Neural cell (in vitro differentiated cells): ENCODE measurements around the gene CUL3. TPM values are rescaled to one million over a fixed set of nuclear protein-coding genes. Genes with fewer than 3 reads are reported as not detected.

Source experiments
- H2AFZ ChIP-seq: fragments of 200-600, 300-800 bp; sonication (generic), shearing (Covaris generic); 2 replicates; pipeline ENCODE4 v1.6.0; 2014; ENCODE audit warnings: low read depth, mild to moderate bottlenecking, antibody characterized with exemption, low read length, moderate library complexity
- H3F3A ChIP-seq: fragments of 200-600 bp; shearing (Covaris generic); 2 replicates; pipeline ENCODE4 v1.6.1; 2016; ENCODE audit warnings: mild to moderate bottlenecking, moderate library complexity, mixed read lengths, antibody characterized with exemption, low read length; ENCODE audit not compliant: insufficient read depth, poor library complexity, severe bottlenecking
- H3K27ac ChIP-seq: fragments of 200-600, 300-800 bp; sonication (generic), shearing (Covaris generic); 2 replicates; pipeline ENCODE4 v1.5.1; 2014; ENCODE audit warnings: mild to moderate bottlenecking, low read length, moderate library complexity
- H3K27me3 ChIP-seq: fragments of 300-800, 200-600 bp; sonication (generic), shearing (Covaris generic); 2 replicates; pipeline ENCODE4 v1.6.0; 2014; ENCODE audit warnings: mild to moderate bottlenecking, low read depth, low read length, moderate library complexity; ENCODE audit not compliant: insufficient read depth
- H3K36me3 ChIP-seq: fragments of 300-800, 200-600 bp; sonication (generic), shearing (Covaris generic); 2 replicates; pipeline ENCODE4 v1.5.1; 2014; ENCODE audit warnings: mild to moderate bottlenecking, antibody characterized with exemption, low read length, moderate library complexity; ENCODE audit not compliant: insufficient read depth
- H3K4me2 ChIP-seq: fragments of 300-800, 200-600 bp; sonication (generic), shearing (Covaris generic); 2 replicates; pipeline ENCODE4 v1.6.0; 2014; ENCODE audit warnings: mild to moderate bottlenecking, low read length
- H3K4me3 ChIP-seq: fragments of 300-800, 200-600 bp; sonication (generic), shearing (Covaris generic); 2 replicates; pipeline ENCODE4 v1.5.1; 2014; ENCODE audit warnings: mild to moderate bottlenecking, low read length, moderate library complexity
- H3K79me2 ChIP-seq: fragments of 200-600 bp; shearing (Covaris generic); replicated peaks from 2 replicates; pipeline ENCODE4 v1.6.0; 2014; ENCODE audit warnings: mild to moderate bottlenecking, low read length, moderate library complexity; ENCODE audit not compliant: insufficient read depth
- H3K9ac ChIP-seq: fragments of 300-800, 200-600 bp; sonication (generic), shearing (Covaris generic); 2 replicates; pipeline ENCODE4 v1.6.1; 2016; ENCODE audit warnings: mild to moderate bottlenecking, low read length, mixed read lengths
- H3K9me2 ChIP-seq: fragments of 200-600 bp; shearing (Covaris generic); 2 replicates; pipeline ENCODE4 v1.6.1; 2016; ENCODE audit warnings: mild to moderate bottlenecking, low read length, mixed read lengths; ENCODE audit not compliant: insufficient read depth
- H3K9me3 ChIP-seq: fragments of 200-600, 300-800 bp; sonication (generic), shearing (Covaris generic); 2 replicates; pipeline ENCODE4 v1.6.1; 2016; ENCODE audit warnings: mild to moderate bottlenecking, mixed run types, low read length, moderate library complexity, mixed read lengths
- H4K20me1 ChIP-seq: fragments of 200-600 bp; shearing (Covaris generic); 2 replicates; pipeline ENCODE4 v1.6.1; 2016; ENCODE audit warnings: mild to moderate bottlenecking, mixed run types; ENCODE audit not compliant: insufficient read depth
- EP300 ChIP-seq: fragments of 450-650 bp; conservative IDR thresholded peaks from 2 replicates; pipeline ENCODE4 v1.6.1; 2014; ENCODE audit warnings: antibody characterized with exemption, mild to moderate bottlenecking, moderate library complexity; ENCODE audit not compliant: poor library complexity, severe bottlenecking
- EZH2 ChIP-seq: fragments of 200-600, 300-800 bp; shearing (Covaris generic), sonication (generic); IDR thresholded peaks from 2 replicates; pipeline ENCODE4 v1.6.1; 2014; ENCODE audit warnings: antibody characterized with exemption, low read length, borderline replicate concordance, mild to moderate bottlenecking; ENCODE audit not compliant: insufficient read depth, poor library complexity, severe bottlenecking
- MXI1 ChIP-seq: fragments of 450-650 bp; conservative IDR thresholded peaks from 2 replicates; pipeline ENCODE4 v1.6.1; 2014; ENCODE audit warnings: antibody characterized with exemption, mild to moderate bottlenecking; ENCODE audit not compliant: poor library complexity, severe bottlenecking
- POLR2AphosphoS5 ChIP-seq: IDR thresholded peaks from 2 replicates; pipeline ENCODE4 v1.6.1; 2012
- RAD21 ChIP-seq: fragments of 450-650 bp; conservative IDR thresholded peaks from 2 replicates; pipeline ENCODE4 v1.6.1; 2014; ENCODE audit warnings: antibody characterized with exemption, mild to moderate bottlenecking, moderate library complexity
- SMC3 ChIP-seq: fragments of 450-650 bp; conservative IDR thresholded peaks from 2 replicates; pipeline ENCODE4 v1.6.1; 2014; ENCODE audit warnings: antibody characterized with exemption, mild to moderate bottlenecking, moderate library complexity; ENCODE audit not compliant: poor library complexity
- TAF1 ChIP-seq: IDR thresholded peaks from 2 replicates; pipeline ENCODE4 v1.6.1; 2012; ENCODE audit warnings: low read depth
- polyA plus RNA-seq: library from polyadenylated mRNA; depleted of rRNA; stranded (reverse); fragments of >200 nt; gene quantifications from 2 replicates; pipeline ENCODE4 v1.2.3, GENCODE V29; 2014
- TF ChIP-seq, protein P1 (sequence below): fragments of 450-650 bp; IDR thresholded peaks from 2 replicates; pipeline ENCODE4 v1.5.1; 2014; ENCODE audit warnings: antibody characterized with exemption, mild to moderate bottlenecking, moderate library complexity; ENCODE audit not compliant: poor library complexity, severe bottlenecking
- TF ChIP-seq, protein P2 (sequence below): IDR thresholded peaks from 2 replicates; pipeline ENCODE4 v1.6.1; 2012; ENCODE audit warnings: borderline replicate concordance

CUL3 gene
- polyA plus RNA-seq, 1 donor from 2014 or later, result 53.9 TPM

- Histone ChIP-seq H3K27ac (no peak overlapping the region), H3K36me3 (no peaks in the 10 kb centered on the region), H4K20me1 (no peaks in the 10 kb centered on the region), H3K79me2 (peaks cover 91% of the 10 kb centered on the region), H3K9me2 (no peaks in the 10 kb centered on the region), H3F3A (no peaks in the 10 kb centered on the region), H3K9me3 (no peaks in the 10 kb centered on the region), H3K9ac (no peak overlapping the region), H3K27me3 (no peaks in the 10 kb centered on the region), H3K4me2 (no peak overlapping the region), H3K4me3 (no peak overlapping the region), H2AFZ (no peak overlapping the region)
- TF ChIP-seq RAD21, result no peak
Observed at GRCh38 chr2:224580248-224580647, 4.9 kb downstream of the CUL3 start.

GRCh38 chr2:224579411-224579810 is 5.8 kb downstream of the CUL3 start:
- TF ChIP-seq EP300 (no peak), POLR2AphosphoS5 (no peak), TAF1 (no peak), EZH2 (no peak), SMC3 (no peak), RAD21 (no peak), MXI1 (no peak)
- TF ChIP-seq, protein P1, sequence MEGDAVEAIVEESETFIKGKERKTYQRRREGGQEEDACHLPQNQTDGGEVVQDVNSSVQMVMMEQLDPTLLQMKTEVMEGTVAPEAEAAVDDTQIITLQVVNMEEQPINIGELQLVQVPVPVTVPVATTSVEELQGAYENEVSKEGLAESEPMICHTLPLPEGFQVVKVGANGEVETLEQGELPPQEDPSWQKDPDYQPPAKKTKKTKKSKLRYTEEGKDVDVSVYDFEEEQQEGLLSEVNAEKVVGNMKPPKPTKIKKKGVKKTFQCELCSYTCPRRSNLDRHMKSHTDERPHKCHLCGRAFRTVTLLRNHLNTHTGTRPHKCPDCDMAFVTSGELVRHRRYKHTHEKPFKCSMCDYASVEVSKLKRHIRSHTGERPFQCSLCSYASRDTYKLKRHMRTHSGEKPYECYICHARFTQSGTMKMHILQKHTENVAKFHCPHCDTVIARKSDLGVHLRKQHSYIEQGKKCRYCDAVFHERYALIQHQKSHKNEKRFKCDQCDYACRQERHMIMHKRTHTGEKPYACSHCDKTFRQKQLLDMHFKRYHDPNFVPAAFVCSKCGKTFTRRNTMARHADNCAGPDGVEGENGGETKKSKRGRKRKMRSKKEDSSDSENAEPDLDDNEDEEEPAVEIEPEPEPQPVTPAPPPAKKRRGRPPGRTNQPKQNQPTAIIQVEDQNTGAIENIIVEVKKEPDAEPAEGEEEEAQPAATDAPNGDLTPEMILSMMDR, result no peak
- TF ChIP-seq, protein P2, sequence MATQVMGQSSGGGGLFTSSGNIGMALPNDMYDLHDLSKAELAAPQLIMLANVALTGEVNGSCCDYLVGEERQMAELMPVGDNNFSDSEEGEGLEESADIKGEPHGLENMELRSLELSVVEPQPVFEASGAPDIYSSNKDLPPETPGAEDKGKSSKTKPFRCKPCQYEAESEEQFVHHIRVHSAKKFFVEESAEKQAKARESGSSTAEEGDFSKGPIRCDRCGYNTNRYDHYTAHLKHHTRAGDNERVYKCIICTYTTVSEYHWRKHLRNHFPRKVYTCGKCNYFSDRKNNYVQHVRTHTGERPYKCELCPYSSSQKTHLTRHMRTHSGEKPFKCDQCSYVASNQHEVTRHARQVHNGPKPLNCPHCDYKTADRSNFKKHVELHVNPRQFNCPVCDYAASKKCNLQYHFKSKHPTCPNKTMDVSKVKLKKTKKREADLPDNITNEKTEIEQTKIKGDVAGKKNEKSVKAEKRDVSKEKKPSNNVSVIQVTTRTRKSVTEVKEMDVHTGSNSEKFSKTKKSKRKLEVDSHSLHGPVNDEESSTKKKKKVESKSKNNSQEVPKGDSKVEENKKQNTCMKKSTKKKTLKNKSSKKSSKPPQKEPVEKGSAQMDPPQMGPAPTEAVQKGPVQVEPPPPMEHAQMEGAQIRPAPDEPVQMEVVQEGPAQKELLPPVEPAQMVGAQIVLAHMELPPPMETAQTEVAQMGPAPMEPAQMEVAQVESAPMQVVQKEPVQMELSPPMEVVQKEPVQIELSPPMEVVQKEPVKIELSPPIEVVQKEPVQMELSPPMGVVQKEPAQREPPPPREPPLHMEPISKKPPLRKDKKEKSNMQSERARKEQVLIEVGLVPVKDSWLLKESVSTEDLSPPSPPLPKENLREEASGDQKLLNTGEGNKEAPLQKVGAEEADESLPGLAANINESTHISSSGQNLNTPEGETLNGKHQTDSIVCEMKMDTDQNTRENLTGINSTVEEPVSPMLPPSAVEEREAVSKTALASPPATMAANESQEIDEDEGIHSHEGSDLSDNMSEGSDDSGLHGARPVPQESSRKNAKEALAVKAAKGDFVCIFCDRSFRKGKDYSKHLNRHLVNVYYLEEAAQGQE, result no peak
- Histone ChIP-seq H3K27ac (no peak overlapping the region), H3F3A (no peaks in the 10 kb centered on the region), H3K4me2 (no peak overlapping the region), H3K9ac (no peak overlapping the region), H3K9me3 (no peaks in the 10 kb centered on the region), H3K36me3 (no peaks in the 10 kb centered on the region), H3K79me2 (peaks cover 99% of the 10 kb centered on the region), H3K4me3 (no peak overlapping the region), H2AFZ (no peak overlapping the region), H4K20me1 (no peaks in the 10 kb centered on the region), H3K27me3 (no peaks in the 10 kb centered on the region), H3K9me2 (no peaks in the 10 kb centered on the region)

DNA sequence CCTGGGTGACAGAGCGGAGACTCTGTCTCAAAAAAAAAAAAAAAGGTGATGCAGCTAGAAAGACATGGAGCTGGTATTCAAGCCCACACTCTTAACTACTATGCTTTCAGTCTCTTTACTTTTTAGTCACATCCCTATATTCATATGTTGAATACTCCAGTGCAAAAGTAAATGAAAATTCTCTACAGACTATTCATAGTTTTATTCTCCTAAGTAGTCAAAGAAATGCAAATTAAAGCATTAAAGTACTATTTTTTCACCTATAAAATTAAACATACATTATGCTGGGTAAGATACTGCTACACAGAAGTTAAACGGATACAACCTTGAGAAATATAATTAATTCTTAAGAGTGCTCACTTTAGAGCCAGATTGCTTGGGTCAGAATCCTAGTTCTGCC is 7.6 kb downstream of the CUL3 start:
- Histone ChIP-seq H2AFZ (no peak overlapping the region), H3K27me3 (no peaks in the 10 kb centered on the region), H3K9me3 (no peaks in the 10 kb centered on the region), H3K36me3 (no peaks in the 10 kb centered on the region), H3K79me2 (peaks cover 99% of the 10 kb centered on the region), H3K27ac (no peak overlapping the region), H3K4me2 (no peak overlapping the region), H4K20me1 (no peaks in the 10 kb centered on the region), H3K9me2 (no peaks in the 10 kb centered on the region), H3K4me3 (no peak overlapping the region), H3F3A (no peaks in the 10 kb centered on the region), H3K9ac (no peak overlapping the region)
- no peak for TF ChIP-seq EZH2
- TF ChIP-seq EP300, result no peak
- TF ChIP-seq SMC3, result no peak
- TF ChIP-seq RAD21, result no peak
- TF ChIP-seq, protein P2, result no peak
- TF ChIP-seq, protein P1, result no peak
- no peak for TF ChIP-seq MXI1
- TF ChIP-seq TAF1, result no peak
- TF ChIP-seq POLR2AphosphoS5, result no peak
